ENCODE results near the gene CTNNB1. TPM values are rescaled to one million over a fixed set of nuclear protein-coding genes. Genes with fewer than 3 reads are reported as not detected.

The CTNNB1 gene
- total and polyA plus RNA-seq, 2 of the 13 experiments (the other 11 are each of a cell fraction or from before 2014, with no cell fraction given): 398 to 489 TPM

- no peak overlapping the region for H3K9ac ChIP-seq (ENCODE audit: insufficient read depth, low read depth, low read length)
- ChIA-PET POLR2A (no interaction called here), CTCF (ENCODE audit: low intra/inter-chr PET ratio, low total read pairs) (no interaction called here)
- ATAC-seq (no peak), DNase-seq (ENCODE audit: low spot score) (no peak), FAIRE-seq (no peak)
- TF ChIP-seq ZMAT3 (CRISPR knock-in tag; conservative IDR thresholded peaks at IDR 0.05): no peak
- TF ChIP-seq, protein P1, sequence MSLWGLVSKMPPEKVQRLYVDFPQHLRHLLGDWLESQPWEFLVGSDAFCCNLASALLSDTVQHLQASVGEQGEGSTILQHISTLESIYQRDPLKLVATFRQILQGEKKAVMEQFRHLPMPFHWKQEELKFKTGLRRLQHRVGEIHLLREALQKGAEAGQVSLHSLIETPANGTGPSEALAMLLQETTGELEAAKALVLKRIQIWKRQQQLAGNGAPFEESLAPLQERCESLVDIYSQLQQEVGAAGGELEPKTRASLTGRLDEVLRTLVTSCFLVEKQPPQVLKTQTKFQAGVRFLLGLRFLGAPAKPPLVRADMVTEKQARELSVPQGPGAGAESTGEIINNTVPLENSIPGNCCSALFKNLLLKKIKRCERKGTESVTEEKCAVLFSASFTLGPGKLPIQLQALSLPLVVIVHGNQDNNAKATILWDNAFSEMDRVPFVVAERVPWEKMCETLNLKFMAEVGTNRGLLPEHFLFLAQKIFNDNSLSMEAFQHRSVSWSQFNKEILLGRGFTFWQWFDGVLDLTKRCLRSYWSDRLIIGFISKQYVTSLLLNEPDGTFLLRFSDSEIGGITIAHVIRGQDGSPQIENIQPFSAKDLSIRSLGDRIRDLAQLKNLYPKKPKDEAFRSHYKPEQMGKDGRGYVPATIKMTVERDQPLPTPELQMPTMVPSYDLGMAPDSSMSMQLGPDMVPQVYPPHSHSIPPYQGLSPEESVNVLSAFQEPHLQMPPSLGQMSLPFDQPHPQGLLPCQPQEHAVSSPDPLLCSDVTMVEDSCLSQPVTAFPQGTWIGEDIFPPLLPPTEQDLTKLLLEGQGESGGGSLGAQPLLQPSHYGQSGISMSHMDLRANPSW (CRISPR knock-in tag; IDR thresholded peaks at IDR 0.05; ENCODE audit: borderline replicate concordance): no peak
- no peak for TF ChIP-seq NCOR1 (IDR thresholded peaks at IDR 0.05; ENCODE audit: borderline replicate concordance, low read length)
- TF ChIP-seq KDM1A (CRISPR knock-in tag; IDR thresholded peaks at IDR 0.05): no peak
- no peak for TF ChIP-seq ZNF891 (CRISPR knock-in tag; IDR thresholded peaks at IDR 0.05)
- TF ChIP-seq ZBTB8A (CRISPR knock-in tag; IDR thresholded peaks at IDR 0.05; ENCODE audit: borderline replicate concordance, low read depth): no peak
- TF ChIP-seq, protein P2, sequence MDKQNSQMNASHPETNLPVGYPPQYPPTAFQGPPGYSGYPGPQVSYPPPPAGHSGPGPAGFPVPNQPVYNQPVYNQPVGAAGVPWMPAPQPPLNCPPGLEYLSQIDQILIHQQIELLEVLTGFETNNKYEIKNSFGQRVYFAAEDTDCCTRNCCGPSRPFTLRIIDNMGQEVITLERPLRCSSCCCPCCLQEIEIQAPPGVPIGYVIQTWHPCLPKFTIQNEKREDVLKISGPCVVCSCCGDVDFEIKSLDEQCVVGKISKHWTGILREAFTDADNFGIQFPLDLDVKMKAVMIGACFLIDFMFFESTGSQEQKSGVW (CRISPR knock-in tag; IDR thresholded peaks at IDR 0.05; ENCODE audit: borderline replicate concordance): no peak
- TF ChIP-seq TRIM24 (CRISPR knock-in tag; IDR thresholded peaks at IDR 0.05): no peak
- TF ChIP-seq, protein P3, sequence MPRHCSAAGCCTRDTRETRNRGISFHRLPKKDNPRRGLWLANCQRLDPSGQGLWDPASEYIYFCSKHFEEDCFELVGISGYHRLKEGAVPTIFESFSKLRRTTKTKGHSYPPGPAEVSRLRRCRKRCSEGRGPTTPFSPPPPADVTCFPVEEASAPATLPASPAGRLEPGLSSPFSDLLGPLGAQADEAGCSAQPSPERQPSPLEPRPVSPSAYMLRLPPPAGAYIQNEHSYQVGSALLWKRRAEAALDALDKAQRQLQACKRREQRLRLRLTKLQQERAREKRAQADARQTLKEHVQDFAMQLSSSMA (CRISPR knock-in tag; IDR thresholded peaks at IDR 0.05): no peak
- H3K9me3 ChIP-seq (ENCODE audit: low read length): no peaks in the 10 kb centered on the region
- 0% methylated on average over 1 of the region's 1 CpG for WGBS (ENCODE audit: low lambda C conversion rate)
- H3K36me3 ChIP-seq (replicated peaks in 1 of 2; ENCODE audit: control insufficient read depth in 1 of 2, insufficient read depth in 2 of 2, low read length in 2 of 2): no peaks in the 10 kb centered on the region
- no peak overlapping the region for H3K4me2 ChIP-seq (ENCODE audit: low read depth, low read length)
- H4K20me1 ChIP-seq (ENCODE audit: insufficient read depth, low read length): no peaks in the 10 kb centered on the region
- no peaks in the 10 kb centered on the region for H3K79me2 ChIP-seq (ENCODE audit: insufficient read depth, low read length)
- intact Hi-C loops (cut with micrococcal nuclease; ENCODE audit: unreplicated experiment): no loop called here
- H2AFZ ChIP-seq (ENCODE audit: low read length): no peak overlapping the region
- in situ Hi-C loops (cut with HindIII; ENCODE audit: extremely low pct_ligation_motif_present, low pct_unique_long_range_greater_than_20kb): no loop called here
- H3K27ac ChIP-seq (ENCODE audit: extremely low read length, insufficient read depth, low read length): no peak overlapping the region
- H3K27me3 ChIP-seq (ENCODE audit: control insufficient read depth in 1 of 2, insufficient read depth in 2 of 2, low read length in 2 of 2): peaks cover 0 to 10% of the 10 kb centered on the region in 2 experiments; a peak in 2 of 5 replicates
- H3K4me1 ChIP-seq (ENCODE audit: insufficient read depth, low read length): no peaks in the 10 kb centered on the region
- BruUV-seq (replicated peaks): no TSS peak
- H3K4me3 ChIP-seq (replicated peaks in 1 of 3; ENCODE audit: insufficient read depth in 1 of 3, low read depth in 2 of 3, low read length in 3 of 3): no peak overlapping the region
These were observed 40.4 kb upstream of the CTNNB1 start for GRCh38 chr3:41158947-41159346.

Measured in HepG2 (cell line).